Stimulated activated CD8-positive, alpha-beta memory T cell treated with anti-CD3 and anti-CD28 coated beads, Interleukin-7, amount 100 ng/mL, for 48 hours (primary cell): ENCODE data around the gene CIDEA.

ENCODE experiments used
- DNase-seq, 2 donors: peaks; one replicate each; pipeline ENCODE4 v3.0.0-alpha.2; 2020; ENCODE audit warnings: low read depth in 1 of 2; ENCODE audit errors: extremely low read depth in 1 of 2

Gene CIDEA

GRCh38 chr18:12296457-12296856, 42.3 kb downstream of the CIDEA start:
- DNase-seq: no peak

GRCh38 chr18:12299862-12300261, 45.7 kb downstream of the CIDEA start:
- no peak for DNase-seq

GRCh38 chr18:12301263-12302005, 47.3 kb downstream of the CIDEA start:
- DNase-seq: no peak

GRCh38 chr18:12302391-12303147, 48.4 kb downstream of the CIDEA start:
- no peak for DNase-seq

- no peak for DNase-seq
Measured at GRCh38 chr18:12304351-12305210, 50.4 kb downstream of the CIDEA start.

- DNase-seq: no peak
Measured at GRCh38 chr18:12305211-12305610, 51.0 kb downstream of the CIDEA start.

- no peak for DNase-seq
Measured at GRCh38 chr18:12305930-12306629, 51.9 kb downstream of the CIDEA start.

- DNase-seq: no peak
Measured at GRCh38 chr18:12306752-12307700, 52.9 kb downstream of the CIDEA start.

- peak; percentile 7 to 33 for DNase-seq
Measured at GRCh38 chr18:12307701-12308385, 53.7 kb downstream of the CIDEA start, which contains the start of gene TUBB6. Gene TUBB6, plus strand, starts transcription at chr18:12308241. Its CDS starts 52 bp downstream, at chr18:12308293.

- DNase-seq: peak in 1 of 2 donors; percentile 10
Measured at GRCh38 chr18:12308386-12309100, 54.4 kb downstream of the CIDEA start.

- no peak for DNase-seq
Measured at GRCh38 chr18:12309683-12310198, 55.6 kb downstream of the CIDEA start.

- no peak for DNase-seq
Measured at GRCh38 chr18:12310762-12311161, 56.6 kb downstream of the CIDEA start.

- no peak for DNase-seq
Measured at GRCh38 chr18:12312976-12313375, 58.8 kb downstream of the CIDEA start.

GRCh38 chr18:12313530-12314245, 59.5 kb downstream of the CIDEA start:
- no peak for DNase-seq

- DNase-seq: no peak
Measured at GRCh38 chr18:12314591-12315305, 60.6 kb downstream of the CIDEA start.

- DNase-seq: no peak
Measured at GRCh38 chr18:12315490-12315889, 61.3 kb downstream of the CIDEA start.

- no peak for DNase-seq
Measured at GRCh38 chr18:12315911-12316310, 61.8 kb downstream of the CIDEA start.
